ENCODE measurements around the gene MYH11. TPM values are rescaled to one million over a fixed set of nuclear protein-coding genes. Genes with fewer than 3 reads are reported as not detected.
A peak's percentile ranks its signal among the peaks of the same experiment; 100 is the strongest.

MYH11 gene
- total and polyA plus RNA-seq, 10 of the 15 experiments (the other 5 are each of a cell fraction or from before 2014, with no cell fraction given): 0.01 to 1.9 (median 0.13) TPM; not detected in 1

GRCh38 chr16:15654591-15654990 is 202.2 kb downstream of the MYH11 start:
- POLR2A ChIA-PET: no interaction called here
- in situ Hi-C loops (cut with MboI): no loop called here
- CTCF ChIA-PET: interaction anchor here (2.5 kb wide), 1 partner anchor 12 kb away, joined by 14 read pairs; the partner anchor contains the start of gene MARF1

More at GRCh38 chr16:15654591-15654990, 202.2 kb downstream of the MYH11 start:
- TSS peak; percentile 25 for BruUV-seq (replicated peaks)
- Histone ChIP-seq H3K4me3 (no peak overlapping the region), H3K27ac (ENCODE audit: control insufficient read depth, insufficient read depth) (no peak overlapping the region), H2AFZ (ENCODE audit: control insufficient read depth, low read depth, low read length) (no peak overlapping the region), H3K79me2 (ENCODE audit: control insufficient read depth, insufficient read depth, low read length) (peaks cover 87% of the 10 kb centered on the region), H3K4me1 (ENCODE audit: control insufficient read depth, insufficient read depth, low read length) (peaks cover 31% of the 10 kb centered on the region), H3K27me3 (replicated peaks in 1 of 2; ENCODE audit: control insufficient read depth in 2 of 2, insufficient read depth in 2 of 2, low read length in 1 of 2) (no peaks in the 10 kb centered on the region), H3K9ac (ENCODE audit: control insufficient read depth, insufficient read depth, low read length) (no peak overlapping the region), H4K20me1 (ENCODE audit: control insufficient read depth, insufficient read depth) (peaks cover 3% of the 10 kb centered on the region; the same call in 1 of the 2 replicates), H3K9me3 (replicated peaks; ENCODE audit: control insufficient read depth, insufficient read depth, low read length) (no peaks in the 10 kb centered on the region), H3K36me3 (ENCODE audit: control insufficient read depth in 2 of 2, insufficient read depth in 2 of 2, low read length in 1 of 2) (peaks cover 0 to 15% of the 10 kb centered on the region in 2 experiments; a peak in 3 of 4 replicates), H3K4me2 (ENCODE audit: control insufficient read depth, insufficient read depth) (peak overlapping the region; percentile 1; the same call in 1 of the 2 replicates)
- ChIA-PET RAD21 (ENCODE audit: unreplicated experiment) (no interaction called here), SMC1A (ENCODE audit: uncharacterized antibody, unreplicated experiment) (interaction anchor here (2.5 kb wide), 1 partner anchor 13 kb away, joined by 20 read pairs; the partner anchor contains the start of gene MARF1)
- 100% methylated on average over 1 of the region's 2 CpGs for WGBS (ENCODE audit: insufficient coverage, insufficient replicate concordance, low lambda C conversion rate, missing lambda C conversion rate)
- FAIRE-seq (no peak), DNase-seq (ENCODE audit: low read depth, low spot score) (no peak), ATAC-seq (no peak)
- intact Hi-C loops (cut with micrococcal nuclease; ENCODE audit: unreplicated experiment): no loop called here
- TF ChIP-seq SMC3 (IDR thresholded peaks at IDR 0.05; ENCODE audit: borderline replicate concordance, low read length) (no peak), RAD51 (IDR thresholded peaks at IDR 0.05) (no peak), MTA2 (IDR thresholded peaks at IDR 0.05; ENCODE audit: low read depth) (no peak), POLR2AphosphoS2 (IDR thresholded peaks at IDR 0.05; ENCODE audit: low read depth, low read length) (no peak), FOS (IDR thresholded peaks at IDR 0.05; ENCODE audit: borderline replicate concordance, extremely low read depth, insufficient read length) (no peak), PRDM15 (CRISPR knock-in tag; IDR thresholded peaks at IDR 0.05) (no peak), NRF1 (conservative IDR thresholded peaks at IDR 0.05; ENCODE audit: low read depth, low read length) (no peak), FOXK2 (IDR thresholded peaks at IDR 0.05) (no peak)
